GM20431 (cell line): Measurements from ENCODE around the gene ZNF331.
"Not testable (repeated sequence)": the region's sequence is repeated elsewhere in the genome, so short reads cannot be mapped to it uniquely, and the experiment has no call there.

ENCODE experiments used
- in situ Hi-C: fragments of 300-500 bp; cut with MseI, MboI; formaldehyde crosslinking; loops from one replicate; pipeline ENCODE4 v1.15.0; 2020; ENCODE audit warnings: low sequenced_read_pairs; ENCODE audit not compliant: unreplicated experiment

ZNF331 gene

GRCh38 chr19:53537521-53538377 is at the start of gene ZNF331:
ZNF331 (plus strand) TSS chr19:53538145; CDS start chr19:53569377, 31,232 bp downstream.
- in situ Hi-C loops, result no loop called here

- in situ Hi-C loops, result no loop called here
Measured at GRCh38 chr19:53492153-53492552, 45.8 kb upstream of the ZNF331 start.

- in situ Hi-C loops, result not testable (repeated sequence)
Measured at GRCh38 chr19:53497311-53498023, 40.5 kb upstream of the ZNF331 start.

- in situ Hi-C loops, result not testable (repeated sequence)
Measured at GRCh38 chr19:53498024-53498395, 39.9 kb upstream of the ZNF331 start.

GRCh38 chr19:53503151-53503550 is 34.8 kb upstream of the ZNF331 start:
- in situ Hi-C loops, result not testable (repeated sequence)

GRCh38 chr19:53503671-53504364 is 34.1 kb upstream of the ZNF331 start:
- in situ Hi-C loops, result not testable (repeated sequence)

- in situ Hi-C loops, result not testable (repeated sequence)
Measured at GRCh38 chr19:53504365-53504703, 33.6 kb upstream of the ZNF331 start.

- in situ Hi-C loops, result no loop called here
Measured at GRCh38 chr19:53504885-53505284, 33.1 kb upstream of the ZNF331 start.

GRCh38 chr19:53506728-53507127 is 31.2 kb upstream of the ZNF331 start:
- in situ Hi-C loops, result no loop called here

- in situ Hi-C loops, result no loop called here
Measured at GRCh38 chr19:53507523-53508442, 30.2 kb upstream of the ZNF331 start.

GRCh38 chr19:53509443-53509842 is 28.5 kb upstream of the ZNF331 start:
- in situ Hi-C loops, result no loop called here

GRCh38 chr19:53509845-53510244 is 28.1 kb upstream of the ZNF331 start:
- in situ Hi-C loops, result no loop called here

- in situ Hi-C loops, result no loop called here
Measured at GRCh38 chr19:53511357-53511756, 26.6 kb upstream of the ZNF331 start.

GRCh38 chr19:53511933-53512374 is 26.0 kb upstream of the ZNF331 start:
- in situ Hi-C loops, result no loop called here

GRCh38 chr19:53515047-53515446 is 22.9 kb upstream of the ZNF331 start:
- in situ Hi-C loops, result not testable (repeated sequence)

- in situ Hi-C loops, result no loop called here
Measured at GRCh38 chr19:53517114-53517741, 20.7 kb upstream of the ZNF331 start.

GRCh38 chr19:53518121-53518520 is 19.8 kb upstream of the ZNF331 start:
- in situ Hi-C loops, result no loop called here

- in situ Hi-C loops, result no loop called here
Measured at GRCh38 chr19:53518716-53519115, 19.2 kb upstream of the ZNF331 start.

GRCh38 chr19:53519446-53519845 is 18.5 kb upstream of the ZNF331 start:
- in situ Hi-C loops, result no loop called here
